HL-60 (cell line): ENCODE results near the gene SLC25A2.

Experiments
- GABPA ChIP-seq: IDR thresholded peaks from 2 replicates; pipeline ENCODE4 v1.6.1; 2012; ENCODE audit warnings: low read depth
- POLR2AphosphoS5 ChIP-seq: IDR thresholded peaks from 2 replicates; pipeline ENCODE4 v1.6.1; 2012; ENCODE audit warnings: low read depth
- TF ChIP-seq, protein P1 (sequence below): IDR thresholded peaks from one replicate; pipeline ENCODE4 v1.5.1; 2011; ENCODE audit warnings: low read length, control low read depth, inconsistent platforms; ENCODE audit not compliant: insufficient read depth
- TF ChIP-seq, protein P2 (sequence below): IDR thresholded peaks from 2 replicates; pipeline ENCODE4 v1.6.1; 2012; ENCODE audit warnings: low read depth; ENCODE audit not compliant: insufficient replicate concordance

DNA sequence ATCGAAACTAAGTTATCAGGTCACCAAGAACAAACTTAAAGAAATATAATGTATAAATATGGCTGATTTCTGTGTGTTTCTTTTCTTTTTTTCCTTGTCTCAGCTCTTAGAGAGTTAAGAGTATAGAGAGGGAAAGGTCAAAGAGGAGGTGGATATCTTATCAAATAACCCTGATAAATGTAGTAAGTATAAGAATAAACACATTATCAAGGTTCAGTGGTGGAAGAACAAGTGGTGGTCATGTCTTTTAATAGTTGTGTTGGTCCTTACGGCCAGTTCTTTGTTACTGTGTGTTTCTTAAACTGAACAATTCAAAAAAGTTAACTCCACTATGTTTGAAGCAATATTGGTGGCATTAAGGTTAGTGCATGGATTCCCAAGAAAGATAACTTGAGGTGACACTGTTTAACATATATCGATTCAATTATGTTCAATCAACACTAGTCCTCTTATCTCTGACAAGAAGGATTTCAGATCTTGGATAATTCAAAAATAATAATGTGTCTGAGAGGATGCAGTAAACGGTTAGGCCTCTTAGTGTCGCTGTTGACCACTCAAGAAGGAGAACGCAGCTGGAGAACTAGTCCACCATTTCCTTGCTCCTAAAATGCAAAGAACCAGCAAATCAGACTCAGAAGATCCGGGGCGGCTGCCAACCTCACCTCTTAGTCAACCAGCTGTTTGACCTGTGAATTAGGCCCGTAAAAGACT is 39.5 kb upstream of the SLC25A2 start, which contains the start of gene PCDHGA3:
- TF ChIP-seq, protein P1, sequence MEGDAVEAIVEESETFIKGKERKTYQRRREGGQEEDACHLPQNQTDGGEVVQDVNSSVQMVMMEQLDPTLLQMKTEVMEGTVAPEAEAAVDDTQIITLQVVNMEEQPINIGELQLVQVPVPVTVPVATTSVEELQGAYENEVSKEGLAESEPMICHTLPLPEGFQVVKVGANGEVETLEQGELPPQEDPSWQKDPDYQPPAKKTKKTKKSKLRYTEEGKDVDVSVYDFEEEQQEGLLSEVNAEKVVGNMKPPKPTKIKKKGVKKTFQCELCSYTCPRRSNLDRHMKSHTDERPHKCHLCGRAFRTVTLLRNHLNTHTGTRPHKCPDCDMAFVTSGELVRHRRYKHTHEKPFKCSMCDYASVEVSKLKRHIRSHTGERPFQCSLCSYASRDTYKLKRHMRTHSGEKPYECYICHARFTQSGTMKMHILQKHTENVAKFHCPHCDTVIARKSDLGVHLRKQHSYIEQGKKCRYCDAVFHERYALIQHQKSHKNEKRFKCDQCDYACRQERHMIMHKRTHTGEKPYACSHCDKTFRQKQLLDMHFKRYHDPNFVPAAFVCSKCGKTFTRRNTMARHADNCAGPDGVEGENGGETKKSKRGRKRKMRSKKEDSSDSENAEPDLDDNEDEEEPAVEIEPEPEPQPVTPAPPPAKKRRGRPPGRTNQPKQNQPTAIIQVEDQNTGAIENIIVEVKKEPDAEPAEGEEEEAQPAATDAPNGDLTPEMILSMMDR, result peak; percentile 10
- TF ChIP-seq GABPA, result no peak
- TF ChIP-seq POLR2AphosphoS5, result no peak
- TF ChIP-seq, protein P2, sequence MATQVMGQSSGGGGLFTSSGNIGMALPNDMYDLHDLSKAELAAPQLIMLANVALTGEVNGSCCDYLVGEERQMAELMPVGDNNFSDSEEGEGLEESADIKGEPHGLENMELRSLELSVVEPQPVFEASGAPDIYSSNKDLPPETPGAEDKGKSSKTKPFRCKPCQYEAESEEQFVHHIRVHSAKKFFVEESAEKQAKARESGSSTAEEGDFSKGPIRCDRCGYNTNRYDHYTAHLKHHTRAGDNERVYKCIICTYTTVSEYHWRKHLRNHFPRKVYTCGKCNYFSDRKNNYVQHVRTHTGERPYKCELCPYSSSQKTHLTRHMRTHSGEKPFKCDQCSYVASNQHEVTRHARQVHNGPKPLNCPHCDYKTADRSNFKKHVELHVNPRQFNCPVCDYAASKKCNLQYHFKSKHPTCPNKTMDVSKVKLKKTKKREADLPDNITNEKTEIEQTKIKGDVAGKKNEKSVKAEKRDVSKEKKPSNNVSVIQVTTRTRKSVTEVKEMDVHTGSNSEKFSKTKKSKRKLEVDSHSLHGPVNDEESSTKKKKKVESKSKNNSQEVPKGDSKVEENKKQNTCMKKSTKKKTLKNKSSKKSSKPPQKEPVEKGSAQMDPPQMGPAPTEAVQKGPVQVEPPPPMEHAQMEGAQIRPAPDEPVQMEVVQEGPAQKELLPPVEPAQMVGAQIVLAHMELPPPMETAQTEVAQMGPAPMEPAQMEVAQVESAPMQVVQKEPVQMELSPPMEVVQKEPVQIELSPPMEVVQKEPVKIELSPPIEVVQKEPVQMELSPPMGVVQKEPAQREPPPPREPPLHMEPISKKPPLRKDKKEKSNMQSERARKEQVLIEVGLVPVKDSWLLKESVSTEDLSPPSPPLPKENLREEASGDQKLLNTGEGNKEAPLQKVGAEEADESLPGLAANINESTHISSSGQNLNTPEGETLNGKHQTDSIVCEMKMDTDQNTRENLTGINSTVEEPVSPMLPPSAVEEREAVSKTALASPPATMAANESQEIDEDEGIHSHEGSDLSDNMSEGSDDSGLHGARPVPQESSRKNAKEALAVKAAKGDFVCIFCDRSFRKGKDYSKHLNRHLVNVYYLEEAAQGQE, result no peak
